A375 (cell line): Measurements from ENCODE around the gene SRSF2. TPM values are rescaled to one million over a fixed set of nuclear protein-coding genes. Genes with fewer than 3 reads are reported as not detected.

Source experiments
- small RNA-seq: library from RNA; depleted of rRNA; stranded (forward); fragments of <200 nt; gene quantifications from one replicate; pipeline ENCODE3, GENCODE V24; 2014
- total RNA-seq: library from RNA; depleted of rRNA; stranded (reverse); fragments of >200 nt; shearing (Covaris generic); gene quantifications from 2 replicates; pipeline ENCODE4 v1.2.3, GENCODE V29; 2014; rRNA removed

Gene SRSF2, protein sequence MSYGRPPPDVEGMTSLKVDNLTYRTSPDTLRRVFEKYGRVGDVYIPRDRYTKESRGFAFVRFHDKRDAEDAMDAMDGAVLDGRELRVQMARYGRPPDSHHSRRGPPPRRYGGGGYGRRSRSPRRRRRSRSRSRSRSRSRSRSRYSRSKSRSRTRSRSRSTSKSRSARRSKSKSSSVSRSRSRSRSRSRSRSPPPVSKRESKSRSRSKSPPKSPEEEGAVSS
- 460 and 490 TPM in 2 replicates for total RNA-seq

GRCh38 chr17:76737082-76737675, at the start of gene SRSF2:
SRSF2 (minus strand) TSS chr17:76737331; CDS start chr17:76737160, 171 bp downstream.

DNA sequence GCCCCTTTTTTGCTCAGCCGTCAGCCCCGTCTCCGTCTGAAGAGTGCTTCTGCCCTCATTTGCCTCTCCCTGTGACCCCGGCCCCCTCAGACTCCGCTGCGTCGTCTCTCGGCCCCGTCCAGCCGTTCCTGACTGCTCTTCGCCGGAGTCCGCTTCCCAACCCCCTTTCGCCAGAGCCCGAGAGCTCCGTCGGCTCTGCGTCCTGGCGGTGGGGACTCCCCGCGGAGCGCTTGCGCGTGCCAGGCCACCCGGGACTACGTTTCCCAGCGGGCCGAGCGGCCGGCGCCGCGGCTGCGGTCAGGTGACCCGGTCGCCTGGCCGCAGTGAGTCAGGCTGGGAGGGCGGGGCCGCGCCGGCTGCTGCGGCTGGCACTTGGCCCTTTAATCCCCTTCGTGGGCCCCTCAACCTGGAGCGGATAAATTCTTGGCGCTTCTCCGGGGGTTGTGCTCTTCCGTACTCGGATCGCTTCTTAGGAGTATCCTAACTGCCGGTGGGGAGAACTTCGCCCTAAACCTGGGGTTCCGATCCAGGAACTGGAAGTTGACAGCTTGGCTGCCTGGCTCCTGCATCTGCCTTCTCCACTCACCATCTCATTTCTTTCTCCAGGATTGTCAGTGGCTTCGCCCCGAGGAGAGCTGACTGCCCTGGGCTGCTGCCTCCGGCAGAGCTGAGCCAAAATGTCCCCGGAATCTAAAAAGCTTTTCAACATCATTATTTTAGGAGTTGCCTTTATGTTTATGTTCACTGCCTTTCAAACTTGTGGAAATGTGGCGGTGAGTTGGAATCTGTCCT, 741 bp upstream of the SRSF2 start, which contains the start of gene MFSD11:
Gene MFSD11 (plus strand): TSS at position 444 of the 792 bp plus-strand sequence. CDS start 234 bp downstream, at position 678.

GRCh38 chr17:76726776-76727718, 10.1 kb downstream of the SRSF2 start, which contains the start of gene METTL23:
METTL23 (plus strand) TSS chr17:76726839; CDS start chr17:76729711, 2,872 bp downstream.

GRCh38 chr17:76726231-76726775, 10.8 kb downstream of the SRSF2 start, which contains the start of gene JMJD6:
JMJD6 (minus strand) TSS chr17:76726606; CDS start chr17:76726475, 131 bp downstream.

DNA sequence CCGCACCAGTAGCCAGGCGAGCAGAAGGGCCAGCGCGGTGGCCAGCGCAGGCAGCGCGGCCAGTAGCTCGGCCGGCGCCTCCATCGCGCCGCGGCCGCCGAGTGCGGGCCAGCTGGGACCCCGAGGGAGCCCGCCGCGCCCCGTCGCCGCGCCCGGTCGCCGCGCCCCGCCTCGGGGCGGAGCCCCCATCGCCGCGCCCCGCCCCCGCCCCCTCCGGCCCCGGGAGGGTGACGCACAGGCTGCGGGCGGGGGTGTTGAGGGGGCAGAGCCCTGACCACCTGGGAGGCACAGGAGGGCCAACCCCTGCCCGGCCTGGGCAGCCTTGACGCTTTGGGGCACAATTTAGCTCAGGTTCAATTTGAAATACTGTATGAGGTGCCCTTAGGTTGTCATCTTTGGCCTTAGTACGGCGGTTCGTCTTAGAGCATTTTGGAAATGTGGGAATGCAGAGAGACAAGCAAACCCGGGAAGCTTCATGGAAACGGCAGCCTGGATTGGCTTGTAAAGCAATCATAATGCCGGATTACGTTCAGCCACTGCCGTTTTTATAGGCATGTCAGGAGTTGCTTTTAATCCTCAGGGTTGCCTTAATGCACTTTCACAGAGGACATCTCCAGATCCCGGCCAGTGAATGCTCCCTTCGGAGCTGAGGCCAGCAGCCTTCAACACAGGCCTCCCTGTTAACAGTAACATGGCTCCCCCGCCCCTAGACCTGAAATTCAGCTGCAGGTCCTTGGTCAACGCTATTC, 26.1 kb downstream of the SRSF2 start, which contains the start of gene MXRA7:
Gene MXRA7 (minus strand): TSS at position 103 of the 749 bp plus-strand sequence. CDS start 19 bp downstream, at position 84.

Small RNA genes within 50 kb of the gene (small RNA-seq; reads per million reads assigned to genes)
- gene AC005837.3: not detected
- not detected for gene RF02271
- not detected for gene RNU6-97P
- 0.46 reads per million, percentile 17 among the genes with 10 or more reads in this experiment for gene RNY4P36

Other genes starting within 250 kb of the SRSF2 start
- 12.6 and 14.4 TPM in 2 replicates for gene RHBDF2, start 235.9 kb downstream of the SRSF2 start, total RNA-seq
- gene CYGB, start 199.6 kb downstream of the SRSF2 start, total RNA-seq: 2.4 TPM in 1 of 2 replicates, not detected in the other
- 0.24 TPM in 1 of 2 replicates, not detected in the other for gene PRCD, start 197.3 kb downstream of the SRSF2 start, total RNA-seq
- 2.8 and 6.1 TPM in 2 replicates for gene ST6GALNAC2, start 151.5 kb downstream of the SRSF2 start, total RNA-seq
- not detected in 2 replicates for gene ST6GALNAC1, start 93.6 kb downstream of the SRSF2 start, total RNA-seq
- 49.4 and 57.9 TPM in 2 replicates for gene MXRA7, start 26.4 kb downstream of the SRSF2 start, total RNA-seq
- gene JMJD6, start 10.7 kb downstream of the SRSF2 start, total RNA-seq: 31.8 and 33.3 TPM in 2 replicates
- gene METTL23, start 10.5 kb downstream of the SRSF2 start, total RNA-seq: 37.5 and 40.5 TPM in 2 replicates
- gene MFSD11, start 788 bp upstream of the SRSF2 start, total RNA-seq: 10.0 and 14.7 TPM in 2 replicates
- 9.9 and 15.8 TPM in 2 replicates for gene MGAT5B, start 131.1 kb upstream of the SRSF2 start, total RNA-seq